Measurements from ENCODE around the gene IL36A.

Gene IL36A

GRCh38 chr2:113009622-113010021, 4.4 kb downstream of the IL36A start:
- DNase-seq = no peak

GRCh38 chr2:113010088-113010487, 4.8 kb downstream of the IL36A start:
- DNase-seq = no peak

- no peak for DNase-seq
These were observed 5.8 kb downstream of the IL36A start for GRCh38 chr2:113011108-113011507.

GRCh38 chr2:113012436-113013335, 7.4 kb downstream of the IL36A start:
- no peak for DNase-seq

GRCh38 chr2:113013336-113013661, 8.0 kb downstream of the IL36A start:
- DNase-seq = no peak

- DNase-seq = no peak
These were observed 8.8 kb downstream of the IL36A start for GRCh38 chr2:113014067-113014466.

- no peak for DNase-seq
These were observed 9.8 kb downstream of the IL36A start for GRCh38 chr2:113015042-113015441.

GRCh38 chr2:113015655-113016054, 10.4 kb downstream of the IL36A start:
- DNase-seq = no peak

GRCh38 chr2:113018509-113018908, 13.2 kb downstream of the IL36A start:
- no peak for DNase-seq

GRCh38 chr2:113021312-113021711, 16.1 kb downstream of the IL36A start:
- no peak for DNase-seq

- no peak for DNase-seq
These were observed 19.5 kb downstream of the IL36A start for GRCh38 chr2:113024764-113025163.

GRCh38 chr2:113025737-113026136, 20.5 kb downstream of the IL36A start:
- DNase-seq = no peak

GRCh38 chr2:113027691-113028090, 22.4 kb downstream of the IL36A start:
- no peak for DNase-seq

GRCh38 chr2:113028112-113028511, 22.9 kb downstream of the IL36A start:
- no peak for DNase-seq

- DNase-seq = no peak
These were observed 27.5 kb downstream of the IL36A start for GRCh38 chr2:113032737-113033136.

GRCh38 chr2:113034016-113034415, 28.8 kb downstream of the IL36A start:
- no peak for DNase-seq

- no peak for DNase-seq
These were observed 31.5 kb downstream of the IL36A start for GRCh38 chr2:113036763-113037162.

- DNase-seq = no peak
These were observed 33.0 kb downstream of the IL36A start for GRCh38 chr2:113038291-113038690.

- no peak for DNase-seq
These were observed 33.9 kb downstream of the IL36A start for GRCh38 chr2:113039158-113039557.

GRCh38 chr2:113039719-113040118, 34.5 kb downstream of the IL36A start:
- DNase-seq = no peak

GRCh38 chr2:113041871-113042270, 36.6 kb downstream of the IL36A start:
- no peak for DNase-seq

- no peak for DNase-seq
These were observed 41.2 kb downstream of the IL36A start for GRCh38 chr2:113046465-113046864.

- no peak for DNase-seq
These were observed 45.9 kb downstream of the IL36A start for GRCh38 chr2:113050921-113051895.

GRCh38 chr2:113052396-113052917, 47.2 kb downstream of the IL36A start, which contains the start of gene IL36B:
TSS of gene IL36B (minus strand) at chr2:113052867.
- no peak for DNase-seq

Measured in activated CD4-positive, CD25-positive, alpha-beta regulatory T cell (primary cell).